Lower leg skin (tissue), 4 donors: ENCODE results near the gene CIAO3. TPM values are rescaled to one million over a fixed set of nuclear protein-coding genes. Genes with fewer than 3 reads are reported as not detected.

Source experiments
- DNase-seq, 2 donors: peaks; one replicate each; pipeline ENCODE4 v3.0.0-alpha.2; 2019; ENCODE audit warnings: low spot score in 2 of 2
- H3K4me3 ChIP-seq: fragments of 200-600 bp; sonication (generic); 2 replicates; pipeline ENCODE4 v1.5.1; 2017; ENCODE audit warnings: mild to moderate bottlenecking, low read depth; ENCODE audit not compliant: poor library complexity, severe bottlenecking
- POLR2A ChIP-seq, 2 donors: fragments of 450-650 bp; IDR thresholded peaks; one replicate each; pipeline ENCODE4 v1.6.1; 2016 to 2017; ENCODE audit warnings: antibody characterized with exemption in 2 of 2, mild to moderate bottlenecking in 1 of 2, moderate library complexity in 1 of 2
- WGBS, 2 donors: methylation state at CpG; one replicate each; pipeline ENCODE4 v1.1.5; 2018; 5-methylcytosine and 5-hydroxymethylcytosine counted together
- intact Hi-C: fragments of 100-400 bp; cut with DNase I; formaldehyde crosslinking; loops from one replicate; pipeline ENCODE4 v1.15.0; 2023; ENCODE audit warnings: low total_unique reads
- total RNA-seq, 4 donors: library from RNA; depleted of rRNA; stranded (reverse); fragments of >200 nt; gene quantifications; one replicate each; pipeline ENCODE4 v1.1.0, GENCODE V29; 2016
- TF ChIP-seq, protein P1 (sequence below), 3 donors: fragments of 450-650 bp; IDR thresholded peaks; one replicate each; pipeline ENCODE4 v1.5.1; 2016; ENCODE audit warnings: antibody characterized with exemption in 3 of 3, mild to moderate bottlenecking in 3 of 3, moderate library complexity in 2 of 3

Gene CIAO3
- total RNA-seq, 4 donors from 2014 or later = 34.7 to 75.8 (median 42.2) TPM

GRCh38 chr16:720990-721764, 19.6 kb downstream of the CIAO3 start, which contains the start of gene ANTKMT:
ANTKMT (plus strand) TSS chr16:721146; CDS start chr16:721275, 129 bp downstream.
- peak in 1 of 2 donors; percentile 93 for DNase-seq
- peak within 1 kb of the TSS; percentile 37 for H3K4me3 ChIP-seq
- no peak for TF ChIP-seq POLR2A (IDR thresholded peaks at IDR 0.05)
- TF ChIP-seq, protein P1, sequence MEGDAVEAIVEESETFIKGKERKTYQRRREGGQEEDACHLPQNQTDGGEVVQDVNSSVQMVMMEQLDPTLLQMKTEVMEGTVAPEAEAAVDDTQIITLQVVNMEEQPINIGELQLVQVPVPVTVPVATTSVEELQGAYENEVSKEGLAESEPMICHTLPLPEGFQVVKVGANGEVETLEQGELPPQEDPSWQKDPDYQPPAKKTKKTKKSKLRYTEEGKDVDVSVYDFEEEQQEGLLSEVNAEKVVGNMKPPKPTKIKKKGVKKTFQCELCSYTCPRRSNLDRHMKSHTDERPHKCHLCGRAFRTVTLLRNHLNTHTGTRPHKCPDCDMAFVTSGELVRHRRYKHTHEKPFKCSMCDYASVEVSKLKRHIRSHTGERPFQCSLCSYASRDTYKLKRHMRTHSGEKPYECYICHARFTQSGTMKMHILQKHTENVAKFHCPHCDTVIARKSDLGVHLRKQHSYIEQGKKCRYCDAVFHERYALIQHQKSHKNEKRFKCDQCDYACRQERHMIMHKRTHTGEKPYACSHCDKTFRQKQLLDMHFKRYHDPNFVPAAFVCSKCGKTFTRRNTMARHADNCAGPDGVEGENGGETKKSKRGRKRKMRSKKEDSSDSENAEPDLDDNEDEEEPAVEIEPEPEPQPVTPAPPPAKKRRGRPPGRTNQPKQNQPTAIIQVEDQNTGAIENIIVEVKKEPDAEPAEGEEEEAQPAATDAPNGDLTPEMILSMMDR (IDR thresholded peaks at IDR 0.05) = no peak
- intact Hi-C loops = no loop called here
- WGBS, 2 donors = 0 to 19% methylated on average over 10 to 31 of the region's 106 CpGs

DNA sequence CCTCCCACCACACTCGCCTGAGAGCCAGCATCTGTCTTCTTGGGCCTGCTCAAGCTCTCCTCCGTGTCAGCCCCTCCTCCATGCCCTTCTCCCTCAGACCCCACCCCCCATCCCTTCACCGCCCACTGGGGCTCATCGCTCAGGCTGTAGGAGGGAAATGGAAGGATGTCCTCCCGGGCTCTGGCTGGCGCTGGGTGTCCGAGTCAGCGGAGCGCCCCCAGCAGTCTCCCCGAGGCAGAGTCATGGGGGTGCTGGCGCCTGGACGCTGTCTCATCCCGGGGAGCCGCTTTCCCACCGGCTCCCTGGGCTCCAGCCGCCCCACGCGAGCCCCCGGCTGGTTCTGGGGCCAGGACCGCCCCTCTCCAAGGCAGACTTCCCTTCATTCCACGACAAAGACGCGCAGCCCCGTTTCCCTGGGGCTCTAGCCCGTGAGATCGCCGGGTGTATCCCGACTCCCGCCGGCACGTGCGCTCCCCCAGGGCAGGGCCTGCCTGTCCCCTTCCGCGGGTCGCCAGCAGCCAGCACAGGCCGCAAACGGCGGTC, 20.3 kb downstream of the CIAO3 start:
- intact Hi-C loops = no loop called here
- WGBS, 2 donors = 0 to 1% methylated on average over 23 to 30 of the region's 38 CpGs
- TF ChIP-seq, protein P1 (IDR thresholded peaks at IDR 0.05) = no peak
- TF ChIP-seq POLR2A (IDR thresholded peaks at IDR 0.05) = no peak
- H3K4me3 ChIP-seq = peak overlapping the region; percentile 37
- no peak for DNase-seq

- no peak overlapping the region for H3K4me3 ChIP-seq
- intact Hi-C loops = loop anchor here (10.0 kb wide), 1 partner anchor 375 kb away; the partner anchor contains the start of gene C1QTNF8
- WGBS, 2 donors = 10% methylated on average over 14 to 16 of the region's 16 CpGs
- no peak for DNase-seq
- TF ChIP-seq POLR2A (IDR thresholded peaks at IDR 0.05) = no peak
- TF ChIP-seq, protein P1 (IDR thresholded peaks at IDR 0.05) = no peak
Observed at GRCh38 chr16:719815-720446, 20.9 kb downstream of the CIAO3 start.

DNA sequence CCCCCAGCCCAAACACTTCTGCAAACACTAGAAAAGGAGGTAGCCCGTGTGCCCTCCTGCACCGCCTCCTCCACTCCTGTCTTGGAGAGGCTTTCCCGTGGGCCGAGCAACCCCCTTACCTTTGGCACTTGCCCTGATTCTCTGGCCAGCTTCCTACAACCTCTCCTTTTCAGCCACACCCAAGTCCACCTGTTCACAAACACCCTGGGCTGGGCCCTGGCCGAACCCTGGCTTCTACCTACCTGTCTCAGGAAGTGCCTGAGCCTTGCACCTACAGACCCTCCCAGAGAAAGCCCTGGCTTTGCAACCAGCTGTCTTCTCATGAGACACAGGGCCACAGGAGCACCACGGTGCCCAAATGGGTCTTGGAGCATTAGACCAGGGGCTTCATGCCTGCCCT, 21.9 kb downstream of the CIAO3 start:
- intact Hi-C loops = loop anchor here (10.0 kb wide), 1 partner anchor 376 kb away; the partner anchor contains the start of gene C1QTNF8
- 77 to 86% methylated on average over 6 of the region's 6 CpGs for WGBS, 2 donors
- TF ChIP-seq, protein P1 (IDR thresholded peaks at IDR 0.05) = no peak
- TF ChIP-seq POLR2A (IDR thresholded peaks at IDR 0.05) = no peak
- DNase-seq = no peak
- H3K4me3 ChIP-seq = no peak overlapping the region

DNA sequence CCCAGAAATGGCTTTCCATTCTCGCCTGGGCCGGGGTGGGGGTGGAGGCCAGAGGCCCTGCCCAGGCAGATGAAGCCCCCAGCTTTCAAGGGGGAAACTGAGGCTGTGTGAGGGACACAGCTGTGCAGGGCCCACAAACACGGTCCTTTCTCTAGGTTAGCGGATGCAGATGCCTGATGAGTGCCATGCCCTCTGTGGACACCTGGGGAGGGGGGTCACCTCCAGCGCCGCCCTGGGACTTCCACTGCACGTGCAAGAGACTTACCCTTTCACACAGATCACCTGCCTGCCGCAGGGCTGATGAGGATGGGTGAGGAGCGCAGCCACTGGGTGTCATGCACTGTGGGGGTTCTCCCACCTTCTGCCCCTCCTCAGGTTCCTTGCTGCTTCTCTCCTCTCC, 22.4 kb downstream of the CIAO3 start:
- H3K4me3 ChIP-seq = no peak overlapping the region
- WGBS, 2 donors = 89 to 90% methylated on average over 9 of the region's 9 CpGs
- DNase-seq = no peak
- TF ChIP-seq POLR2A (IDR thresholded peaks at IDR 0.05) = no peak
- TF ChIP-seq, protein P1 (IDR thresholded peaks at IDR 0.05) = no peak
- intact Hi-C loops = loop anchor here (10.0 kb wide), 1 partner anchor 376 kb away; the partner anchor contains the start of gene C1QTNF8
